HG02970 (cell line): Measurements from ENCODE around the gene RAB22A.
"Not testable (repeated sequence)": the region's sequence is repeated elsewhere in the genome, so short reads cannot be mapped to it uniquely, and the experiment has no call there.

ENCODE experiments used
- ATAC-seq: cut with Tn5 transposase; IDR thresholded peaks from one replicate; pipeline ENCODE4 v1.9.1; 2021; ENCODE audit warnings: mild to moderate bottlenecking, moderate library complexity, moderate number of reproducible peaks; ENCODE audit not compliant: unreplicated experiment, low FRiP score

RAB22A gene

GRCh38 chr20:58406422-58407001 lies 97.0 kb downstream of the RAB22A start:
- ATAC-seq = no peak

GRCh38 chr20:58407201-58407873 lies 97.8 kb downstream of the RAB22A start:
- ATAC-seq = no peak

GRCh38 chr20:58407966-58408557 lies 98.5 kb downstream of the RAB22A start:
- ATAC-seq = no peak

DNA sequence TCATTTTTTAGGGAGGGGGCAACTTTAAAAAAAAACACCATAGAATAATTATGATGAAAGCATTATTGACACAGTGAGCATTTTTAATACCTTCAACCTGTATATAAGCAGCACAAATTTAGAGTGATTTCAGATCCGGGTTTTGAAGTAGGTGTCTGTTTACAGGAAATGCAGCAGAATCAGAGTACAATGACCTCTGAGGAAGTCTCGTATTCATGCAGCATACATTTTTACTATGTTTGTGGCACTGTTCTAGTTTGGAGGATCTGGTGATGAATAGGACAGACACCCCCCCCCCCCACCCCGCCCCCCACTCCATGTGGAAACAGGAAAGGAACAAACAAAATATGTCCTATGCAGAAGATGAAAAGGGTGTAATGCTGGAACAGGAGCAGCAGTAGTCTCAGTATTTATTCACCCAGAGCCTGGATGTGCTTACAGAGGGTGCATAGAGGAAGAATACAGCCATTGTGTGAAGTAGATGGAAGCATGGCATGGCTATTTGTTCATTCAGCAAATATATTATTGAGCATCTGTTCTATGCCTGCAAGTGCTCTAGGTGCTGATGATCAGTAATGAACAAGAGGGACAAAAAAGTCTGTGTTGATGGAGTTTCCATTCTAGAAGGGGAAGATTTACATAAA lies 99.2 kb downstream of the RAB22A start:
- no peak for ATAC-seq

- not testable (repeated sequence) for ATAC-seq
These were observed 104.7 kb downstream of the RAB22A start for GRCh38 chr20:58414216-58414615.

- not testable (repeated sequence) for ATAC-seq
These were observed 105.3 kb downstream of the RAB22A start for GRCh38 chr20:58414786-58415185.

DNA sequence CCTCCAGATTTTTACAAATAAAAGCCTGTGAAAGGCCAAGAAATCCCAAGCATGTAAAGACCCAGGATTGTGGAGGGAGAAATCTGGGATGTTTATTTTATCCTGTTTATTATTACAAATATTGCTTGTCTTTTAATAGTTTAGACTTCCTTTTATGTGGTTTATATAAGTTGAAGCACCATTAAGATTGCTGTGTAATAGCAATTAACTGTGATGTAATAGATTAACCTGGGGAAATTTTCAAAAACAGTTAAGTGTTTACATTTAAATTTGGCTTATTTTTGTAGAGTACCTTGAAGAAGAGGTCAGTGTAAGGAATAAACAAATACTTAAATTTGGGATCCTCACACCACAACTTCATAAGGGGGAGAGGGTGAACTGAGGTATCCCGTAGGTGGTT lies 106.5 kb downstream of the RAB22A start:
- no peak for ATAC-seq

- ATAC-seq = no peak
These were observed 107.3 kb downstream of the RAB22A start for GRCh38 chr20:58416835-58417234.
